Mesendoderm (in vitro differentiated cells): ENCODE data around the gene VRK1. TPM values are rescaled to one million over a fixed set of nuclear protein-coding genes. Genes with fewer than 3 reads are reported as not detected.

Source experiments
- DNase-seq: peaks from one replicate; pipeline ENCODE4 v3.0.0; 2013
- H2AK5ac ChIP-seq: 2 replicates; pipeline ENCODE4 v1.6.1; 2013; ENCODE audit warnings: low read length, inconsistent platforms
- H2BK120ac ChIP-seq: 2 replicates; pipeline ENCODE4 v1.6.1; 2013; ENCODE audit warnings: low read depth, mild to moderate bottlenecking, low read length, moderate library complexity, mixed read lengths
- H2BK15ac ChIP-seq: replicated peaks from 2 replicates; pipeline ENCODE4 v1.6.1; 2013; ENCODE audit warnings: low read depth, mild to moderate bottlenecking, moderate library complexity
- H2BK5ac ChIP-seq: 2 replicates; pipeline ENCODE4 v1.6.1; 2013; ENCODE audit warnings: low read length, inconsistent platforms
- H3K18ac ChIP-seq: 2 replicates; pipeline ENCODE4 v1.6.1; 2013; ENCODE audit warnings: mild to moderate bottlenecking, low read length, mixed read lengths
- H3K23ac ChIP-seq: one replicate; pipeline ENCODE4 v1.6.1; 2013; ENCODE audit warnings: low read length
- H3K27ac ChIP-seq: 2 replicates; pipeline ENCODE4 v1.5.1; 2013; ENCODE audit warnings: low read depth, mild to moderate bottlenecking, inconsistent platforms, low read length, moderate library complexity
- H3K27me3 ChIP-seq: 2 replicates; pipeline ENCODE4 v1.6.1; 2013; ENCODE audit warnings: low read length, control low read depth, mild to moderate bottlenecking, inconsistent platforms; ENCODE audit not compliant: insufficient read depth, poor library complexity
- H3K36me3 ChIP-seq: 2 replicates; pipeline ENCODE4 v1.6.1; 2013; ENCODE audit warnings: low read length, inconsistent platforms; ENCODE audit not compliant: control insufficient read depth, insufficient read depth
- H3K4ac ChIP-seq: one replicate; pipeline ENCODE4 v1.6.1; 2013; ENCODE audit warnings: low read depth, mild to moderate bottlenecking, low read length, moderate library complexity
- H3K4me1 ChIP-seq: 2 replicates; pipeline ENCODE4 v1.6.1; 2013; ENCODE audit warnings: low read depth, low read length, inconsistent platforms; ENCODE audit not compliant: control insufficient read depth
- H3K4me2 ChIP-seq: 2 replicates; pipeline ENCODE4 v1.6.1; 2013; ENCODE audit warnings: low read length
- H3K4me3 ChIP-seq: 2 replicates; pipeline ENCODE4 v1.5.1; 2013; ENCODE audit warnings: mild to moderate bottlenecking, low read length
- H3K56ac ChIP-seq: one replicate; pipeline ENCODE4 v1.6.1; 2013; ENCODE audit warnings: low read length
- H3K79me1 ChIP-seq: 2 replicates; pipeline ENCODE4 v1.6.1; 2013; ENCODE audit warnings: low read length, inconsistent platforms
- H3K79me2 ChIP-seq: 2 replicates; pipeline ENCODE4 v1.6.1; 2013; ENCODE audit warnings: mild to moderate bottlenecking, low read length; ENCODE audit not compliant: control insufficient read depth, insufficient read depth
- H3K9ac ChIP-seq: 2 replicates; pipeline ENCODE4 v1.6.1; 2013; ENCODE audit warnings: low read length, inconsistent platforms
- H4K5ac ChIP-seq: one replicate; pipeline ENCODE4 v1.6.1; 2013; ENCODE audit warnings: low read length
- H4K8ac ChIP-seq: one replicate; pipeline ENCODE4 v1.6.1; 2013; ENCODE audit warnings: low read depth, mild to moderate bottlenecking, control low read depth, low read length, moderate library complexity
- WGBS: extraction: QIAGEN DNeasy Blood & Tissue Kit; methylation state at CpG from one replicate; pipeline ENCODE4 v1.1.7; 2013; ENCODE audit warnings: low lambda C conversion rate, missing lambda C conversion rate; ENCODE audit not compliant: insufficient coverage; ENCODE audit errors: extremely low coverage; 5-methylcytosine and 5-hydroxymethylcytosine counted together
- polyA plus RNA-seq, 2 experiments: library from polyadenylated mRNA; stranded (reverse); fragments of 200-250 nt; gene quantifications; one replicate each; pipeline ENCODE4 v1.2.3, GENCODE V29; 2013

The VRK1 gene, protein sequence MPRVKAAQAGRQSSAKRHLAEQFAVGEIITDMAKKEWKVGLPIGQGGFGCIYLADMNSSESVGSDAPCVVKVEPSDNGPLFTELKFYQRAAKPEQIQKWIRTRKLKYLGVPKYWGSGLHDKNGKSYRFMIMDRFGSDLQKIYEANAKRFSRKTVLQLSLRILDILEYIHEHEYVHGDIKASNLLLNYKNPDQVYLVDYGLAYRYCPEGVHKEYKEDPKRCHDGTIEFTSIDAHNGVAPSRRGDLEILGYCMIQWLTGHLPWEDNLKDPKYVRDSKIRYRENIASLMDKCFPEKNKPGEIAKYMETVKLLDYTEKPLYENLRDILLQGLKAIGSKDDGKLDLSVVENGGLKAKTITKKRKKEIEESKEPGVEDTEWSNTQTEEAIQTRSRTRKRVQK
- polyA plus RNA-seq (2013, experiment 1 of 2): 71.4 TPM
- polyA plus RNA-seq (2013, experiment 2 of 2): 69.7 TPM

DNA sequence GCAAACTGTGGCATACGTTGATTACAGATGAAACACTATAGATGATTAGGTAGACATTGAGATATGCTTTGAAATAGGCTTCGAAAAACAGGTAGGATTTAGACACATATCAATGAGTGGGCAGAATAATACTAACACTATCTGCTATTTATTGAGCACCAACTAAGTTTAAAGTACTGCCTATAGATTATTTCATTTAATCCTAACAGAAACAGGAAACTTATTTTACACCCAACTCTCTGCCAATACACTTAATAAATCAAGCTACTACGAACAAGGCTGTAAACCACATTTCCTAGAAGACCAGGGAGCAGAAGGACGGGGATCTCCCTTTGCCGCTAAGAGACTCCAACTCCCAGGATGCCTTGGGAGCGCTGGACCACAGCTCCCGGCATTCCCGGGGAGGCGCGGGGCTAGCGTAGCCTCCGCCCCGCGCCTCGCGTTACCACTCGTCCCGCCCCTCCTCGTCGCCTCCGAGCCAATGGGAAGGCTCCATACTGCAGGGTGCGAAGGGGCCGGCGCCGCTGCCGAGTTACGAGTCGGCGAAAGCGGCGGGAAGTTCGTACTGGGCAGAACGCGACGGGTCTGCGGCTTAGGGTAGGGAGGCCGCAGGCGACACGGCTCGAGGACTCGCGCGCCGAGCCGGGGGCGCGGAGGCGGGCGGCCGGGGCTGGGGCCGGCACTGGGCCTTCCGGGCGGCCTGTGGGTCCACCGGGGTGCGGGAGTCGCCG, at the start of gene VRK1:
TSS of gene VRK1 (plus strand) at position 532 of the 731 bp plus-strand sequence. CDS start 36,090 bp downstream, outside the sequence.
- no peak within 1 kb of the TSS for H2BK120ac ChIP-seq
- H3K79me2 ChIP-seq: peaks cover 17% of the 10 kb centered on the region
- no peak within 1 kb of the TSS for H2BK15ac ChIP-seq
- peak; percentile 98 for DNase-seq
- no peaks in the 10 kb centered on the region for H3K27me3 ChIP-seq
- WGBS: no CpG with 5 or more reads among the region's 57 CpGs
- H3K9ac ChIP-seq: peak within 1 kb of the TSS; percentile 91
- H4K8ac ChIP-seq: no peak within 1 kb of the TSS
- H3K27ac ChIP-seq: peak within 1 kb of the TSS; percentile 56
- H3K36me3 ChIP-seq: no peaks in the 10 kb centered on the region
- peak within 1 kb of the TSS; percentile 74 for H3K4ac ChIP-seq
- peak within 1 kb of the TSS; percentile 89 for H3K56ac ChIP-seq
- H2AK5ac ChIP-seq: no peak within 1 kb of the TSS
- H3K4me2 ChIP-seq: peak within 1 kb of the TSS; percentile 62
- peaks cover 9% of the 10 kb centered on the region for H3K79me1 ChIP-seq
- peak within 1 kb of the TSS; percentile 92 for H3K23ac ChIP-seq
- peak within 1 kb of the TSS; percentile 75 for H3K4me3 ChIP-seq
- H3K4me1 ChIP-seq: peaks cover 2% of the 10 kb centered on the region
- H3K18ac ChIP-seq: peak within 1 kb of the TSS; percentile 65
- H4K5ac ChIP-seq: no peak within 1 kb of the TSS
- no peak within 1 kb of the TSS for H2BK5ac ChIP-seq

DNA sequence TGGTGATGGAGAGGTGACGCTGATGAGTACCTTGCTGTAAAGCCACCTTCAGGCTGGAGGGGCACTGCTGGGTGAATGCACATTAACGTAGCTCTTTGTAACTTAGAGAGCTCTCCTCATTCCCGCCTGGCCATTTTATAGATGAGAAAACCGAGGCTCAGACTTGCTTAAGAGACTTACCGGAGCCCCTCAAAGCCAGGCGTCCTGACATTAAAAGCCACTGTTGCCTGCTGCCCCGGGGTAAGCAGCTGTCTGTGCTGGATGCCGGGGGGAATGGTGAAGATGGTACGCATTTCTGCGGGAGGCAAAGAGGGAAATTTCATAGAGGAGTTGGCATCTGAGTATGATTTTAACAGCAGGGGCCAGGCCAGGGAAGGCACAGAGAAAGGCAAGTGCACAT, 49.6 kb upstream of the VRK1 start:
- H3K4me1 ChIP-seq: no peaks in the 10 kb centered on the region
- no peak overlapping the region for H2BK120ac ChIP-seq
- H4K5ac ChIP-seq: no peak overlapping the region
- no peak overlapping the region for H3K27ac ChIP-seq
- H3K36me3 ChIP-seq: no peaks in the 10 kb centered on the region
- no peak overlapping the region for H2BK15ac ChIP-seq
- no peak overlapping the region for H4K8ac ChIP-seq
- no peak overlapping the region for H3K4me2 ChIP-seq
- H3K18ac ChIP-seq: no peak overlapping the region
- no peak overlapping the region for H3K4ac ChIP-seq
- no peaks in the 10 kb centered on the region for H3K79me1 ChIP-seq
- H3K27me3 ChIP-seq: no peaks in the 10 kb centered on the region
- no peak overlapping the region for H2AK5ac ChIP-seq
- no peak overlapping the region for H3K23ac ChIP-seq
- H2BK5ac ChIP-seq: no peak overlapping the region
- no peaks in the 10 kb centered on the region for H3K79me2 ChIP-seq
- H3K56ac ChIP-seq: no peak overlapping the region
- H3K4me3 ChIP-seq: no peak overlapping the region
- no peak for DNase-seq
- H3K9ac ChIP-seq: no peak overlapping the region
- no CpG with 5 or more reads among the region's 10 CpGs for WGBS

DNA sequence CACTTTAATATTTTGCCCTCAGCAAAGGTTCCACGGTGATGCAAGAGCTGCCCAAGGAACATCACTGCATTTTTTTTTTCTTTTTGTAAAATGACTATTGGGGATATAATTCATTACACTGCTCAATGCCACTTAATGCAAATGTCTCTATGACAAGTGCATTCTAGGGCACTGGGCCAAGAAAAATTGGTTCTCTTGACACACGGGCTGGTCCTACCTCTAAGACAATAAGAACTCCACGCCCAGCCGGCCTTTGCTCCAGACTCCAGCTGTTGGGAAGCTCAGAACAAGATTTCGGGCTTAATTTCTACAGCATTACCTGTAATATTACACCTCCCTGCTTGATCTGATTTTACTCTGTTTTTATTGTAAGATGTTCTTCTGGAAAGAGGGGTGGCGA, 48.8 kb upstream of the VRK1 start:
- Histone ChIP-seq H3K27me3 (no peaks in the 10 kb centered on the region), H3K79me2 (no peaks in the 10 kb centered on the region), H3K9ac (no peak overlapping the region), H3K23ac (no peak overlapping the region), H2AK5ac (no peak overlapping the region), H3K4ac (no peak overlapping the region), H3K27ac (no peak overlapping the region), H3K79me1 (no peaks in the 10 kb centered on the region), H2BK5ac (no peak overlapping the region), H3K4me1 (no peaks in the 10 kb centered on the region), H3K4me2 (no peak overlapping the region), H3K56ac (no peak overlapping the region), H3K18ac (no peak overlapping the region), H2BK120ac (no peak overlapping the region), H4K5ac (no peak overlapping the region), H3K36me3 (no peaks in the 10 kb centered on the region), H3K4me3 (no peak overlapping the region), H2BK15ac (no peak overlapping the region), H4K8ac (no peak overlapping the region)
- no peak for DNase-seq
- WGBS: no CpG with 5 or more reads among the region's 6 CpGs

DNA sequence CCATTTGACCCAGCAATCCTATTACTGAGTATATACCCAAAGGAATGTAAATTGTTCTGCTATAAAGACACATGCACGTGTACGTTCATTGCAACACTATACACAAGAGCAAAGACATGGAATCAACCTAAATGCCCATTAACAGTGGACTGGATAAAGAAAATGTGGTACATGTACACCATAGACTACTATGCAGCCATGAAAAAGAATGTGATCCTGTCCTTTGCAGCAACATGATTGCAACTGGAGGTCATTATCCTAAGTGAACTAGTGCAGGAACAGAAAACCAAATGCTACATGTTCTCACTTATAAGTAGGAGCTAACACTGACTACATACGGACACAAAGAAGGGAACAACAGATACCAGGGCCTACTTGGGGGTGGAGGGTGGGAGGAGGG, 45.7 kb upstream of the VRK1 start:
- H3K27me3 ChIP-seq: no peaks in the 10 kb centered on the region
- no peak overlapping the region for H2BK5ac ChIP-seq
- no peak overlapping the region for H4K5ac ChIP-seq
- no peak overlapping the region for H3K4ac ChIP-seq
- no peak overlapping the region for H3K56ac ChIP-seq
- no peak overlapping the region for H2AK5ac ChIP-seq
- H3K79me1 ChIP-seq: no peaks in the 10 kb centered on the region
- H2BK15ac ChIP-seq: no peak overlapping the region
- no peak overlapping the region for H3K9ac ChIP-seq
- H3K4me3 ChIP-seq: no peak overlapping the region
- H3K4me1 ChIP-seq: no peaks in the 10 kb centered on the region
- H3K18ac ChIP-seq: no peak overlapping the region
- no CpG with 5 or more reads among the region's 3 CpGs for WGBS
- no peak overlapping the region for H3K23ac ChIP-seq
- H3K4me2 ChIP-seq: no peak overlapping the region
- no peak overlapping the region for H3K27ac ChIP-seq
- no peaks in the 10 kb centered on the region for H3K79me2 ChIP-seq
- H4K8ac ChIP-seq: no peak overlapping the region
- H3K36me3 ChIP-seq: no peaks in the 10 kb centered on the region
- no peak for DNase-seq
- no peak overlapping the region for H2BK120ac ChIP-seq

DNA sequence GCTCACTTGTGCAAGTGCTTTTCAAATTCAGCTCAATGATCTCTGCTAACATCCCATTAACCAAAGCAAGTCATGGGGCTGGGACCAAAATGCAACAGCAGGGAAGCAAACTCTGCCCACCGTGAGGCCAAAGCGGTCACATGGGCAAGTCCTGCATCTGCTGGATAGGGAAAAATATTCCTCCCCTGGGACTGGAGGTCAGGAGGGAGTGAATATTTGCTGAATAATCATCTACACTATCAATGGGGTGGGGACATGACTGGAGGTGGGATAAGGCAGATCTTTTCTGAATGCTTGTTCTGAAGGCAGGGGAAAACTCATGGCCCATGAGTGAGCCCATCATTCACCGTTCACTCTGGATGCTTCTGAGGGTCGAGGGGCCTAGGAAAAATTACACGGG, 45.1 kb upstream of the VRK1 start:
- no peaks in the 10 kb centered on the region for H3K79me1 ChIP-seq
- no peak overlapping the region for H2BK5ac ChIP-seq
- no peaks in the 10 kb centered on the region for H3K36me3 ChIP-seq
- no peak overlapping the region for H3K18ac ChIP-seq
- H3K27me3 ChIP-seq: no peaks in the 10 kb centered on the region
- H3K27ac ChIP-seq: no peak overlapping the region
- no peak overlapping the region for H2BK15ac ChIP-seq
- no peak overlapping the region for H4K8ac ChIP-seq
- H3K4ac ChIP-seq: no peak overlapping the region
- WGBS: no CpG with 5 or more reads among the region's 5 CpGs
- no peak overlapping the region for H3K9ac ChIP-seq
- H3K23ac ChIP-seq: no peak overlapping the region
- DNase-seq: no peak
- no peak overlapping the region for H3K56ac ChIP-seq
- no peak overlapping the region for H4K5ac ChIP-seq
- no peak overlapping the region for H2AK5ac ChIP-seq
- H3K4me2 ChIP-seq: no peak overlapping the region
- H2BK120ac ChIP-seq: no peak overlapping the region
- no peak overlapping the region for H3K4me3 ChIP-seq
- H3K79me2 ChIP-seq: no peaks in the 10 kb centered on the region
- no peaks in the 10 kb centered on the region for H3K4me1 ChIP-seq
